Fibroblast of pulmonary artery (primary cell): ENCODE data around the gene NCLN.

Source experiments
- DNase-seq: peaks from one replicate; pipeline ENCODE4 v3.0.0-alpha.2; 2010; ENCODE audit warnings: low read depth
- H3K4me3 ChIP-seq: replicated peaks from 2 replicates; pipeline ENCODE4 v1.5.1; 2011; ENCODE audit warnings: low read depth, mild to moderate bottlenecking, control low read depth, low read length, moderate library complexity
- TF ChIP-seq, protein P1 (sequence below): IDR thresholded peaks from 2 replicates; pipeline ENCODE4 v1.5.1; 2011; ENCODE audit warnings: mild to moderate bottlenecking, control low read depth, low read length, inconsistent platforms; ENCODE audit errors: missing control alignments

NCLN gene, protein sequence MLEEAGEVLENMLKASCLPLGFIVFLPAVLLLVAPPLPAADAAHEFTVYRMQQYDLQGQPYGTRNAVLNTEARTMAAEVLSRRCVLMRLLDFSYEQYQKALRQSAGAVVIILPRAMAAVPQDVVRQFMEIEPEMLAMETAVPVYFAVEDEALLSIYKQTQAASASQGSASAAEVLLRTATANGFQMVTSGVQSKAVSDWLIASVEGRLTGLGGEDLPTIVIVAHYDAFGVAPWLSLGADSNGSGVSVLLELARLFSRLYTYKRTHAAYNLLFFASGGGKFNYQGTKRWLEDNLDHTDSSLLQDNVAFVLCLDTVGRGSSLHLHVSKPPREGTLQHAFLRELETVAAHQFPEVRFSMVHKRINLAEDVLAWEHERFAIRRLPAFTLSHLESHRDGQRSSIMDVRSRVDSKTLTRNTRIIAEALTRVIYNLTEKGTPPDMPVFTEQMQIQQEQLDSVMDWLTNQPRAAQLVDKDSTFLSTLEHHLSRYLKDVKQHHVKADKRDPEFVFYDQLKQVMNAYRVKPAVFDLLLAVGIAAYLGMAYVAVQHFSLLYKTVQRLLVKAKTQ

DNA sequence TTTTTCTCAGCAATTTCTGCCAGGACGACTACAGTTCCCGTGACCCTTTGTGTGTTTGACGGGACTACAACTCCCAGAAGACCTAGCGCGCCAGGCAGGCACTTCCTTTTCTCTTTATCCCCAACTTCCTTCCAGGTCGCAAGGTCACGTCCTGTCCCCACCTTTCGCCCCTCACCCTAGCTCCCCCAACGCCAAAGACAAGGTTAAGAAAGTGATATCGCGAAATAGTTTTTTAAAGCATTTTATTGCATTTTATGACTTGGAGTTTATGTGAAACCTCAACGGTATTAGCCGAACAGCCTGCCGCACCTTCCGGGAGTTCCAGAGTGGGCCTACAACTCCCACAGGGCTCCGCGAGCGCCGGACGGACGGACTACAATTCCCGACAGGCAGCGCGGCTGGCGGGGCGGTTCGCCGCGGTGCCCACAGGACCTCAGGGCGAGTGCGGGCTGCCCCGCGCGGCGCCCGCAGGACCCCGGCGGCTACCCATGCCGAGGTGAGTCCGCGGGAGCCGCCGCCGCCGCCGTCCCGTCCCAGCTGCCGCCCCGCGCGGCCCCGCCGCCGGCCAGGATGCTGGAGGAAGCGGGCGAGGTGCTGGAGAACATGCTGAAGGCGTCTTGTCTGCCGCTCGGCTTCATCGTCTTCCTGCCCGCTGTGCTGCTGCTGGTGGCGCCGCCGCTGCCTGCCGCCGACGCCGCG lies at the start of gene NCLN:
NCLN (plus strand) TSS at position 470 of the 699 bp plus-strand sequence; CDS start at position 571, 101 bp downstream.
- TF ChIP-seq, protein P1, sequence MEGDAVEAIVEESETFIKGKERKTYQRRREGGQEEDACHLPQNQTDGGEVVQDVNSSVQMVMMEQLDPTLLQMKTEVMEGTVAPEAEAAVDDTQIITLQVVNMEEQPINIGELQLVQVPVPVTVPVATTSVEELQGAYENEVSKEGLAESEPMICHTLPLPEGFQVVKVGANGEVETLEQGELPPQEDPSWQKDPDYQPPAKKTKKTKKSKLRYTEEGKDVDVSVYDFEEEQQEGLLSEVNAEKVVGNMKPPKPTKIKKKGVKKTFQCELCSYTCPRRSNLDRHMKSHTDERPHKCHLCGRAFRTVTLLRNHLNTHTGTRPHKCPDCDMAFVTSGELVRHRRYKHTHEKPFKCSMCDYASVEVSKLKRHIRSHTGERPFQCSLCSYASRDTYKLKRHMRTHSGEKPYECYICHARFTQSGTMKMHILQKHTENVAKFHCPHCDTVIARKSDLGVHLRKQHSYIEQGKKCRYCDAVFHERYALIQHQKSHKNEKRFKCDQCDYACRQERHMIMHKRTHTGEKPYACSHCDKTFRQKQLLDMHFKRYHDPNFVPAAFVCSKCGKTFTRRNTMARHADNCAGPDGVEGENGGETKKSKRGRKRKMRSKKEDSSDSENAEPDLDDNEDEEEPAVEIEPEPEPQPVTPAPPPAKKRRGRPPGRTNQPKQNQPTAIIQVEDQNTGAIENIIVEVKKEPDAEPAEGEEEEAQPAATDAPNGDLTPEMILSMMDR = no peak
- peak; percentile 95 for DNase-seq
- peak within 1 kb of the TSS; percentile 75 for H3K4me3 ChIP-seq

DNA sequence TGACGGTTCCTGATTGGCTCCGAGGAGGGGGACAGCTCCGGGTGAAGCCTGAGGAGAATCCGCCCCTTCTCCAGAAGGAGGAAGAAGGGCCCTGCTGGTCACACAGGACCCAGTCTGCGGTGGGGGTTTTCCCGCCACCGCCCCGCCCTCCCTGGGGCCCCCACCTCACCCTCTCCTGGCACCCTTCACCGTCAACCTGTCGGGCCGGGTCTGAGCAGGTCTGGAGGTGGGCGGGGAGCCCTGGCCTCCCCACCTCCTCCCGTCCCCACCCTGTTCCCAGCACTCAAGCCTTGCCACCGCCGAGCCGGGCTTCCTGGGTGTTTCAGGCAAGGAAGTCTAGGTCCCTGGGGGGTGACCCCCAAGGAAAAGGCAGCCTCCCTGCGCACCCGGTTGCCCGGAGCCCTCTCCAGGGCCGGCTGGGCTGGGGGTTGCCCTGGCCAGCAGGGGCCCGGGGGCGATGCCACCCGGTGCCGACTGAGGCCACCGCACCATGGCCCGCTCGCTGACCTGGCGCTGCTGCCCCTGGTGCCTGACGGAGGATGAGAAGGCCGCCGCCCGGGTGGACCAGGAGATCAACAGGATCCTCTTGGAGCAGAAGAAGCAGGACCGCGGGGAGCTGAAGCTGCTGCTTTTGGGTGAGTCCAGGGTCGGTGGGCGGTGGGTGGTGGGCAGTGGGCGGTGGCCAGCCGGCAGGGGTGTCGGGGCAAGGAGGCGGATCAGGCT lies 49.6 kb upstream of the NCLN start, which contains the start of gene GNA15:
GNA15 (plus strand) TSS at position 73 of the 723 bp plus-strand sequence; CDS start at position 491, 418 bp downstream.
- DNase-seq = no peak
- no peak within 1 kb of the TSS for H3K4me3 ChIP-seq
- TF ChIP-seq, protein P1 = no peak

DNA sequence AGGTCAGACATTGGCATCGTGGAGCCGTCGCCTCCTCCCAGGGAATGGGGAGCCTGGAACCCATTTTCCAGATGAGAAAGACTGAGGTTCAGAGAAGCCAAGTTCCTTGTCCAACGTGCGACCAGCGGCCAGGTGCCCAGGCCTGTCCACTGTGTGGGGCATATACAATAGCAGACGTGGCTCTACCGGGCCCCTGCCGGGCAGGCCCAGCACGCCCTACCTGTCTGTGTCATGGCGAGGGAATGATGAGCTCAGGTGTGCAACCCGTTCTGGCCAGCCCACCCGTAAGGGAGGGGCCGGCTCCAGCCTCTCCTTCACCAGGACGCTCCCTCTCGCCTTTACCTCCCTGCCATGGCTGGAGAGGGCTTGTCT lies 49.1 kb upstream of the NCLN start:
- TF ChIP-seq, protein P1 = no peak
- no peak for DNase-seq

DNA sequence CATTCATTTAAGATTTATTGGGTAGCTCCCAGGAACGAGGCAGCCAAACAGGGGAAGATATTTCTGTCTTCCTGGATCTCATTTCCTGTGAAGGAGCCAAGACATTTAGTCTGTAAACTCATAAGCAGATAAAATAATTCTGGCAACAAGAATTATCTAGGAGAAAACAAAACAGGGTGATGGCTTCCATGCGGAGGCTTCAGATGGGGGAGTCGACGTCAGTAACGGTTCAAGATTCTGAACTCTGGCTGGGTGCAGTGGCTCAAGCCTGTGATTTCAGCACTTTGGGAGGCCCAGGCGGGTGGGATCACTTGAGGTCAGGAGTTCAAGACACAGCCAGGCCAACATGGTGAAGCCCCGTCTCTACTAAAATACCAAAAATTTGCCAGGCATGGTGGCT lies 48.6 kb upstream of the NCLN start:
- peak; percentile 80 for DNase-seq
- TF ChIP-seq, protein P1 = no peak
- H3K4me3 ChIP-seq = no peak overlapping the region

More for the DNA sequence above, 49.1 kb upstream of the NCLN start:
- H3K4me3 ChIP-seq = no peak overlapping the region

DNA sequence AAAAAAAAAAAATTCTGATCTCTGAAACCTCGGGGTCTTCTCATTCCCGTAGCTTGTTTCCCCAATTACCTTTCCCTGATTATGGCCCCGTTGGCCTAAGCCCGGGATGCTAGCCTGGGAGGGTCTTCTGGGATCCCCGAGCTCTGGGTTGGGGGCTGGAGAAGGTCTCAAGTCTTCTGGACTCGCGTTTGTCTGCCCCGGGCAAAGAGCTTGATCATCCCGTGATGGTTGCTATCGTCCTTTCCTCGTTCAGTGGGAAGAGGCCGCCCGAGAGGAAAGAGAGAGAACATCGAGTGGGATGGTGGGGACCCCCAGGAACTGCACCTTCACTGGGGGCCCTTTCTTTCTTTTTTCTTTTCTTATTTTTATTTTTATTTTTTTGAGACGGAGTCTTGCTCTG lies 47.5 kb upstream of the NCLN start:
- no peak for DNase-seq
- no peak overlapping the region for H3K4me3 ChIP-seq
- TF ChIP-seq, protein P1 = no peak

DNA sequence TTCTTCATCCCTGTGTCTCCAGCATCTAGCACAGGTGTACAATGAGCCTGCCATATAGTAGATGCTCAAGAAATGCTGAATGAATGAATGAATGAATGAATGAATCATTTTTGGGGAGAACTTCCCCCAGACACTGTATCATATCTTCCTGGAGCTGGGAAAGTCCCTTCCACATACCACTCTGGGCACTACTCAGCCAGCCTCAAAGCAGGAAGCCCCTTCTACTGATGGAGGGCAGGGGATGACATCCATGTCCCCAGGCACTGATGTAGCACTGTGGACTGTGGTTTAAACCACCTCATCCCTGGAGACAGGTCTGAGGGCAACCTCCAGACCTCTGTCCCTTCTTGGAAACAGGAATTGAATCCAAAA lies 45.1 kb upstream of the NCLN start:
- no peak overlapping the region for H3K4me3 ChIP-seq
- DNase-seq = no peak
- TF ChIP-seq, protein P1 = no peak
